GM12865 (cell line): ENCODE measurements around the gene ST6GALNAC3.

ENCODE experiments used
- DNase-seq: peaks from one replicate; pipeline ENCODE4 v3.0.0; 2010; ENCODE audit warnings: low read depth
- H3K4me3 ChIP-seq: 2 replicates; pipeline ENCODE4 v1.5.1; 2011; ENCODE audit warnings: mild to moderate bottlenecking, low read depth, low read length, control low read depth
- CTCF ChIP-seq: IDR thresholded peaks from 2 replicates; pipeline ENCODE4 v1.5.1; 2011; ENCODE audit warnings: low read length, control low read depth, low read depth, inconsistent platforms; ENCODE audit not compliant: insufficient read depth; ENCODE audit errors: missing control alignments

ST6GALNAC3 gene

GRCh38 chr1:76433526-76433925 is 359.0 kb downstream of the ST6GALNAC3 start:
- DNase-seq = no peak
- H3K4me3 ChIP-seq = no peak overlapping the region
- TF ChIP-seq CTCF = no peak

- no peak for TF ChIP-seq CTCF
- H3K4me3 ChIP-seq = no peak overlapping the region
- no peak for DNase-seq
Measured at GRCh38 chr1:76443217-76443616, 368.7 kb downstream of the ST6GALNAC3 start.

DNA sequence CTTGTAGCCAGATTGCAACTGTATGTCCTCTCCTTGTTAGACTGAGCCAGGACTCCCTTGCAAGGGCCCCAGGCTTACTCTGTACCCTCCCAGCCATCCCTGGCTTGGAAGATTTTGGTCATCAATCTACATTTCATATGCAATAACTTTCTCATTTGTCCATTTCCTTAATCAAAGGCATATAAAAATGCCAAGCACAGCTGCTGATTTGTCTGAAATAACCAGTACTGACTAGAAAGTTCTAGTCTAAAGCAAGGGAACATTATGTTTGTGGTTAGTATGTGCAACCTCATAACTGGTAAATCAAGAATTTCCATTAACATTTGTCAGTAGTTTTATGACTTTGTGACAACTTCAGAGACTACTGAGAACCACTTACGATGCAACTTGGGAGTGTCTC is 370.2 kb downstream of the ST6GALNAC3 start:
- no peak for DNase-seq
- no peak overlapping the region for H3K4me3 ChIP-seq
- no peak for TF ChIP-seq CTCF

DNA sequence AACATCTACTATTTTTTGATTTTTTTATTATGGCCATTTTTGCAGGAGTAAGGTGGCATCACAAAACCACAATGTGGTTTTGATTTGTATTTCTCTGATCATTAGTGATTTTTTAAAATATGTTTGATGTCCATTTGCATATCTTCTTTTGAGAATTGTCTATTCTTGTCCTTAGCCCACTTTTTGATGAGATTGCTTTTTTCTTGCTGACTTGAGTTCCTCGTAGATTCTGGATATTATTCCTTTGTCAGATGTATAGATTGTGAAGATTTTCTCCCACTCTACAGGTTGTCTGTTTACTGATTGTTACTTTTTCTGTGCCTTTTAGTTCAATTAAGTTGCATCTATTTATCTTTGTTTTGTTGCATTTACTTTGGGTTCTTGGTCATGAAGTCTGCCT is 375.7 kb downstream of the ST6GALNAC3 start:
- no peak overlapping the region for H3K4me3 ChIP-seq
- DNase-seq = no peak
- TF ChIP-seq CTCF = no peak

DNA sequence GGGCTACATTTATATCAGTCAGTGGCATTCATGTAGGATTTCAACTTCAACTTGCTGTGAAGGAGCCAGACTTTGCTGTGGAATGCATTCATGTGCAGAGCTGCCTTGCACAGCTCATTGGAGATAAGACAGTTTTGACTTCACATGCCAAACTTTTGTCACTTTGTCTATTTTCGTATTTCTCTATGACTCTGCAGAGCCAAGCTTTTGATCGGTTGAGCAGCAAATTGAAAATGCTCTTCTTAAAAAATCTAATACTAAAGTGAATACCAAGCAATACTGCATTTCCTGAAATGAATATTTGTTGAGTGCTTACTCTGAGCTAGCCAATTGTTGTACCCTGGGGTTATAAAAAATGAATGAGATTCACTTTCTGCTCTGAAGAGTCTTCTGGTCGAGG is 388.7 kb downstream of the ST6GALNAC3 start:
- no peak for TF ChIP-seq CTCF
- DNase-seq = peak; percentile 54
- no peak overlapping the region for H3K4me3 ChIP-seq

DNA sequence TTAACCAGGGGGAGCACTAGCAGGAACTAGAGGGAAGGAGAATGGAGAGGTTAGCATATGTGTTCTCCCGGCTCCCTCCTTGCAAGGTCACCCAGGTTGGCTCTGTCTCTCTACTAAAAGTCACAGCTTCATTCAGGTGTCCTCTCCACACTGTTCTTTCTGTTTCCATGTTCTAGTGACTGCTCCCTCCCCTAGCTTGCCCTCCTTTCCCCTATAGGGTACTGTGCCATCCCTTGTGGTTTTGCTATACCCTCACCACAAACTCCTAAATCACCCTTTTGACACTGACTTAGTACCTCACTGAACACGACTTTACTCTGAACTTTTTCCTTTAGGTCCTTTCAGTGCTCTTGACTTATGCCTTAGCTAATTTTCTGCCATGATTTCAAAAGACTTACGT is 389.3 kb downstream of the ST6GALNAC3 start:
- no peak overlapping the region for H3K4me3 ChIP-seq
- DNase-seq = peak; percentile 13

More for the DNA sequence above, 389.3 kb downstream of the ST6GALNAC3 start:
- TF ChIP-seq CTCF = no peak
